Dedifferentiated amniotic fluid mesenchymal stem cell (primary cell): ENCODE measurements around the gene ARPP21.
"Not testable (repeated sequence)": the region's sequence is repeated elsewhere in the genome, so short reads cannot be mapped to it uniquely, and the experiment has no call there.

Experiments
- DNase-seq: peaks from one replicate; pipeline ENCODE4 v3.0.0-alpha.2; 2016; ENCODE audit errors: extremely low spot score

Gene ARPP21

DNA sequence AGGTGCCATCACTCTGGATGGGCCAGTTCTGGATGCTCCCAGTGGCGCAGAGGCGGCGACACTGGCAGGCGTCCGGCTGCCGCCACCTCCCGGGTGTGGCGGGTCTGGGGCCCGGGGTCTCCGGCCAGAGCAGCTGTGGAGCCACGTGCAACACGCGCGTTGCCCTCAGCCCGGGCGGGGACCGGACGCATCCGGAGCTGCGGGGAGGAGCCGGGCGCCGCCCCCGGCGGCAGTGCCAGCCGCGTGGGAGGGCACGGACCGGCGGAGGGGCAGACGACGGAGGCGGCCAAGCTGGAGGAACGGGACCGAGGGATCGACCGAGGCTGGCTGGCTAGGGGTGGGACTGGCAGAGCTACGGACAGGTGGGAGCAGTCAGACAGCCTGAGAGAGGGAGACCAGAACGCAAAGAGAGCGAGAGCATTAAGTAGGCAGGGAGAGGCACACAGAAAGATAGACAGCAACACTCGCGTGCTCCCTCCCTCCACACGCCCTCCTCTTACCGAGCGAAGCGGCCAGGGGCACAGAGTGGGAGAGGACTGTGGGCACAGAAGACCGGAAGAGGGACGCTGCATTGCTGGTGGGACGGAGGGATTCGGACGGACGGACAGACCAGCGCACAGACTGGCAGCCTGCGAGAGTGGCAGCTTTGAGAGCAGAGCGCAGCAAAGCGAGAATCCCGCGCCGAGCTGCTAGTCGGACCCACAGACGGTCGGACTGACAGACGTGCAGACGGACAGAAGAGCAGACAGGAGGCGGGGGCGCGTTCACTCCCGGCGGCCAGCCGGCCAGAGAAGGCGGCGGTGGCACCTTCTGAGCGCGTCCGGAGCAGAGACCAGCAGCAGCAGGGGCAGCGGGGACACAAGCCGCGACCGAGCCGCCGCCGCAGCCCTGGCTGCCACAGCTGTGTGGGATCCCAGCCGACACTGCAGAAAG lies at the start of gene ARPP21:
Gene ARPP21 (plus strand): TSS at position 272 of the 933 bp plus-strand sequence. CDS start 42,227 bp downstream, outside the sequence.
- DNase-seq: no peak

DNA sequence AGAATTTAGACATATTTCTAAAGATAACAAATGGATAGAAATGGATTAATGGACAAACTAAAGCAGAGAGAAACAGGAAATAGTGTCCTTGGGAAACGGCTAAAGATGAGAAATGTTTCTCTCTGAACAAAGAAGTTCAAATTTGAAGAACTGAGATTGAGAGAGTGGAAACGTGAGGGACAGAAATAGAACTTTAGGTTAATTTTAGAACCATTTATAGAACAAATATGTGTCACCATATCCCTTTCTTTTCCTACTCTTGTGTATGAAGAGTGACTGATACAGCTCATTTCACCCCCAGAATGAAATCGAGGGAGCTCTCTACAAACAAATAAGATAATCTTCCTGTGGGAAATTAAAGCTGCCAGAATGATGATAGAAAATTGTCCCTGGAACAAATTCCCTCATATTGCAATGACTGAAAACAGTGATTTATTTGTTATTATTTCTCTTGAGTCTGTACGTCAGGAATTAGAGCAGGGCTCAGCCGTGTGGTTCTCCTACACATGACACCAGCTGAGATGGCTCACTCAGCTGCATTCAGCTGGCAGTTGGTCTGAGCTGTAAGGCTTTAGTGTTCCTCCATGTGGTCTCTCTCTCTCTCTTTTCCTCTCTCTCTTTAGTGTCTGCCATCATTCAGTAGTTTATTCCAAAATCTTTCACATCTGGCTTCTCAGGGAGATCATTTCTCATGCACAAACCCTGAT lies 46.6 kb upstream of the ARPP21 start:
- no peak for DNase-seq

DNA sequence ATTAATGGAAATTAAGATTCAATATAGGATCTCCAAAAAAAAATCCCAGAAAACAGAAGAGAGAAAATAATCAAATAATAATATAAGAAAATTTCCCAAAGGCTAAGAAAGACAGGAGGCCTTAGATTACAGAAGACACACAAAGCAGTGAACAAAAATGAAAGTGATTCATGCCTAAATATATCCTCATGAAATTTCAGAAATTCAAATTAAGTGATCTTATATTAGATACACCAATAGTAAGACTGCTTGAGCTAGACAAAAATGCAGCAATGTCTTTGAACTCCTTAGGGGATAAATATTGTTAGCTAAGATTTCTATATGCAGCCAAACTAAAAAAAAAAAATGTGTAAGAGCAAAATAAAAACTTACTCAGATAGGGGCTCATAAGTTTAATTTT lies 44.6 kb upstream of the ARPP21 start:
- DNase-seq: no peak

DNA sequence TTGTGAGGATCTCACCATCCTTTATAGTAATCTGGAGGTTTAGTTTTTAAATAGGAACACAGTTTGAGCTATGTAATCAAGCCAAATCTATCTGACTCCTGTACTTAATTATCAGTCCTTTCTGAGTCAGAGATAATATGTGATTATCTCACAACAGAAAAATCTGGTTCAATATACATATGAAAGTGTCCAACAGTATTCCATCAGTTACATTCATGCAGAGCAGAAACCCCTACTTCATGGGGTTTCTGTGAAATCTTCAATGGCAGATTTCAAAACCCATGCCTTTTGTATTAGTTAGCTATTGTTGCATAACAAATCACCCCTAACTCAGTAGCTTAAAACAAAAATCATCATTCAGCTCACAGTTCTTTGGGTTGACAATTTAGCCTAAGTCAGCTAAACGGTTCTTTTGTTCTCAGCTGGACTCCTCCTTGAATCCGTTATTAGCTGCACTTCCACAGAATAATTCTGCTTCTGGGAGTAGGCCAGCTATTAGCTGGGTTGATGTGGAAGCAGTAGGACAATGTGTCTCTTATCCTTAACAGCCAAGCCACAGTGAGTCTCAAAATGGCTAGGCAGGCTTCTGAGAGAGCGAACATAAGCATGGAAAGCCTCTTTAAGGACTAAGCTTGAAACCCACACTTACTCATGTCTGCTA lies 42.9 kb upstream of the ARPP21 start:
- no peak for DNase-seq

DNA sequence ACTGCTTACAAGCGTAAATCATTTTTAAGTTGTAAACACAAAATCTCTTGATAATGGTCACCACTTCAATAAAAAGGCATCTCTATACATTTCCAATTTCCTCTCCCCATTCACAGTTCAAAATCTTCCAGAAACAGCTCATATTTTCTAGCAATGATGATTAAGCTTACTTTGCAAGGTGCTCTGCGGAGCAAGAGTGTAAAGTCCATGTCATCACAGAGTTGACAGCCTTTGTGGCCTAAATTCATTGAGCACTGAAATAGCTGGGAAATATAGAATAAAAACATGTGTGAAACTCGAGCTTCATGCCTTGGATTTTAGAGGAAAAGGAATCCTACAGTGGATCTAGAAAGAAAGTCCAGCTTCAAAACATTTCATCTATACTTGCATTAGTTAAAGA lies 41.8 kb upstream of the ARPP21 start:
- no peak for DNase-seq

DNA sequence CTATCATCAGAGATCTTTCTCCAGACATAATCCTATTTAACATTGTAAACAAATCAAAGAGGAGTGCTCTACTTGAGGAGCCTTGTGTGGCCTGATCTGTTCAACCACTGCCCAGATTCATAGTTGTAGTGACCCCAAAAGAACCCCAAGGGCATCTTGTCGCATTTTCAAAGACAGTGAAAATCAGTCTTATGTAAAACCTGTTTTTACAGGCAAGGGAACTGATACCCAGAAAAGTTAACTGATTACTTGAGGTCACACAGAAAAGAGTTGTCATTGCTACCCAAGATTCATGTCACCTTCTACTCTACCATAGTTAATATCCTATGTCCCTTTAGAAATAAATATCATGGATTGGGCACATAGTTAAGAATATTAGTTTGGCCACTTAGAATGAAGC lies 40.5 kb upstream of the ARPP21 start:
- no peak for DNase-seq

DNA sequence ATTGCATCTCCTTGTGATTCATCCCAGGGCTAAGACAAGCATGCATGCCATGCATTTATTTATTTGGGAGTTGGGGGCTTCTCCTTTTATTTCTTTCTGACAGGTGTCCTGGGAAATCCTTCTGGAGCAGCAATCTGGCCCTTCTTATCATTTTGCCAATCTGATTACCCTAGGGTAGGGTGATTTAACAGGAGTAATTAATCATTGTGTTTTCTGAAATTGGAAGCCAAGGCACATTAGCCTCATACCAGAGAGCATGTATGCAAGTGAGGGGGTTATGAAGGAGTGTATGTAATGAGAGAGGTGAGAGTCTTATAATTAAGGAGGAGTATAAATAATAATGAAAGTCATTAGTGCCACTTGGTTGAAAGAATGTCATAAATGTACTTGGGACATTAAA lies 37.4 kb upstream of the ARPP21 start:
- DNase-seq: no peak

DNA sequence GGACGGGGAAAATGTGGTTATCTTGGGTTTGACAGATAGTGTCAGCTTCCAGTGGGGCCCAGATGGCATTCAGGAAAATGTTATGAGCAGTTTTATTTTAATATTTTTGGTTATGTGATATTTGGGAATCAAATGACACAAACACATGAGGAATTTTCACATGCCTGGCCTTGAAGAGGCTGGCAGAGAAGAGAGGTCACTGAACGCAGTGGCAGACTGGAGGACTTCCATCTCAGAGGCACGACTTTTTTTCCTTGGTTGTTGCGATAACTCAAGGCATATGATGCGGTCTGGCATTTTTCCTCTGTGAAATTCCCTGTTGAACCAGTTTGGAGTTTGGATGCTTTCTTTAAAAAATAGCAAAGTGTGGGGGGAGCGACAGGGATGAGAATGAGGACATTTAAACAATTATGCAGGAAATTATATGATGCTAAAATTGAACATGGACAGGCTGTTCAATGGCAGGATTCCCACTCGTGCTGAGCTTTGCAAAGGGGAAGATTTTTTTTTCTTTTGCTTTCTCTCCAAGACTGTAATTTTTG lies 36.9 kb upstream of the ARPP21 start:
- no peak for DNase-seq

DNA sequence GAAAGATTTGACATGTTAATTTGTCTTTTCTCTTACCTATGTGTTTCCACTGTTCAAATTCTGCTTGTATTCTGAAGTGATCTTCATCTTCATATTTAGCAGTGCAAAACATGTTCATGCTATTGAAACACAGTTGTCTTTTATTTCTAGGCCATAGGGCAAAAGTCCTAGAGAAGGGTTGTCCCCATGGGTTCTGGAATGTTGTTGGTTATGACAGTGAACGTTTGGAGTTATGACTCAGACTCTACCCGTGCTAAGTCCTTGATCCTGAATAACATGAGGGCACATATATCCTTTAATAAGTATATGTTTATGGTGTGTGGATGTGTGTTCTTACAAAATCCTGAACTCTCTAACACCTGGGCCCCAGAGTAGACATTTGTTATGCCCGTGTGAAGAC lies 23.0 kb upstream of the ARPP21 start:
- no peak for DNase-seq

DNA sequence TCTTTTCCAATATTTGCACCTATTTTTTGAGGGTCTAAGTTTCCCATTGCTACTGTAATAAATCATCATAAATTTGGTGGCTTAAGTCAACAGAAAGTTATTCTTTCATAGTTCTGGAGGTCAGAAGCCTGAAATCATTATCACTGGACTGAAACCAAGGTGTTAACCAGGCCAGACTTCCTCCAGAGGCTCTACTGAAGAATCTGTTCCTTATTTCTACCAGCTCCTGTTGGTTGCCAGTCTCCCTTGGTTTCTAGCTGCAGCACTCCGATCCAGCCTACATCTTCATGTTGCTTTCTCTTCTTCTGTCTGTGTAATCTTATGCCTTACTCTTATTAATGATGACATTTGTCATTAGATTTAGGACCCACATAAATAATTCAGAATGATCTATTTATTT lies 22.0 kb upstream of the ARPP21 start:
- no peak for DNase-seq

DNA sequence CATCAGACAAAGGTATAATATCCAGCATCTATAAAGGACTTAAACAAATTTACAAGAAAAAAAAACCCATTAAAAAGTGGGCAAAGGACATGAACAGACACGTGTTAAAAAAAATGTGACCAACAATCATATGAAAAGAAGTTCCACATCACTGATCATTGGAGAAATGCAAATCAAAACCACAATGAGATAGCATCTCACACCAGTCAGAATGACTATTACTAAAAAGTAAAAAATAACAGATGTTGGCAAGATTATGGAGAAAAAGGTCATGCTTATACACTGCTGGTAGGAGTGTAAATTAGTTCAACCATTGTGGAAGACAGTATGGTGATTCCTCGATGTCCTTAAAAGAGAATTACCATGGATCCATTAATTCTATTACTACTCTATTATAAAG lies 19.1 kb upstream of the ARPP21 start:
- DNase-seq: not testable (repeated sequence)

DNA sequence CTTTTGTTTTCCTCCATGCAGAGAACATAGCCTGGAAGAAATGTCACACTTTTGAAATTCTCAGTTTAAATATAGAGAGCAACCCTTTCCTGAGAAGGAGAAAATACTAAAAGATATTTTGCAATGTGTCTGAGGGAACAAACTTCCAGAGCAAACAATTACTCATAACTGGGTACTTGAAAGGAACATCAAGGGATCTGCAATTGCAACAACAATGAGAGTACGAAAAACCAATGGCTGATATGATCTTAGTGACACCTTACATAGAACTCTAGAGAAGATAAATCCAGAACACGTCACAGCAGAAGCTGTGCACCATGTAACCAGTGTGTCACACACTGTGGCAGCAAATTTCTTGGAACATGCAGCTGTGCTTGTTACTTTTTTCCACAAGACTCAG lies 14.6 kb upstream of the ARPP21 start:
- no peak for DNase-seq

DNA sequence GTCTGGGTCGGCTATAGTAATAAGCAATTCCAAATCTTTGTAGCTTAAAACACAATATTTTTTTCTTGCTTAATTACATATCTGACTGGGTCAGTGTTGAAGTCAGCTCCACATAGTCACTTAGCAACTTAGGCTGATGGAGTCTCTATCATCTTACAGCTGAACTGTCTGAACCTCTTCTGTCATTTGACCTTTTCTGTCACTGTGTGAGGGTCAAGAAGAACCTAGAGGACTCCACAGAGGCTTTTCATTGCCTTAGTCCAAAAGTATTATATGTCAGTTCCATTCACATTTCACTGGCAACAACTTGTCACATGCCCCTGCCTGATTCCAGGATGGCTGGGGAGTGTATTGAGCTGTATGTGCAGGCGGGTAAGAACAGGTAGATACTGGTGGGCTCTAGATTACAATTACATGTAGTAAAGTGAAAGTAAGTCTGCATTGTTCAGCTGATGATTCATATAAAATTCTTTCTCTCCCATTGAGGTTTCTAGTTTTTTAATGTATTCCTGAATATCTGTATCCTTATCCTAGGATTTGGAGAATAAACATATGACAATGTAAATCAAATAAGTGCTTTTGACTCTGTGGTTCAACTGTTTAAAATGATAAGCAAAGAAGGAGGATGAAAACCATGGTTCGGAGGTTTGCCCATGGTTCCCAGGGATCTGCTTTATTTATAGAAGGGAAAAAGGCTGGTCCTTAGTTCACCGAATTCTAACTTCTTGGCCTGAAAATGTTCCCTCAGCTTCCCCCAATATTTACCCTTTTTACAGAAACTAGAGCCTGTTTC lies 5.8 kb upstream of the ARPP21 start:
- DNase-seq: no peak

DNA sequence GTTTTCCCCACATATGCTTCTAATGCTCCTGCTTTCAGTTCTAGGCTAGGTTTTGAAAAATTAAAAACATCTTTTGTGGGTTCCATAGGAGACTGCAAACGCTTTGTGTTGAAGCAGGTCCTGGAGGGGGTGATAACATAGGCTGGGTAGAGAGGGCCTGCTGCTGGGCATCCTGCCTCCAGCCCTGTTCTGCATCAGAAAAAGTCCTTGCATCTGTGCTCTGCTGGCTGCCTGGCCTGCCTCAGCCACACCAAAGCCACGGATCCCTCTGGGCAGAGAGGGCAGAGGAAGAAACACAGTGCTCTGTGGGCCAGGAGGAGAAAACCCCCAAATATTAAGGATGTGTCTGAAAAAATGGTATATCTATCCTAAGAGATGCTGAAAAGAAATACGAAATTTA lies 3.9 kb upstream of the ARPP21 start:
- DNase-seq: no peak

DNA sequence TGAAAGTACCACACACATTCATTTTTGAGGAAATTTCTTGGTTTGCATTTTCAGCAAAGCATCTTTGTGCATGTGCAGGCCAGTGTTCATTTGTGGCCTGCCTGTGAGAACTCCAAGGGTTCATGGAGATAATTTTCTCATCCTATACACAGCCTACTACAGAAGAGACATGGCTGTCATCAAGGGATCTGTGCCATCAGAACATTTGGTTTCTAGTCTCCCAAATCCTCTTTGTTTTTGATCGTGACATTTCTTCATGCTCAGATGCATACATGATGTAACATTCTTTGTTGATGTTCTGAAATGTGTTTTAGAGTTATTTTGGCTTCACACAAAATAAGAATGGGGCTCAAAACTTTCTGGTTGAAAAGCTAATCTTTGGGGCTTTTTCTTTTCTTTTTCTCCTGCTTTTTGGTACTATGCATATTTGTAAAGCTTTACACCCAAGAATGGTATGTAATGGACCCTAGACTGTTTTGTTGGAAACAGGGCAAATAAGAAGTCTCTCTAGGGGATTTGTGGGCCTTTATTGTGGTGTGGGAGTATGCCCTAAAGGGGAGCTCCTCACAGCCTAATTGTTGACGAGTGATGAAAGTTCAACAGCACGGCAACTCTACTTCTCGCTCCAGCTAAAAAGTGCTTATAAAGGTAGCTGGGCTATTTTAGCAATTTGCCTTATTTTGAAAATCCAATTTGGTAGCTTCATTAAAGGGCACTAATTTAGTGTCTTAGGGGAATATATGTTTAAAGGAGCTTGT lies 3.2 kb upstream of the ARPP21 start:
- no peak for DNase-seq

DNA sequence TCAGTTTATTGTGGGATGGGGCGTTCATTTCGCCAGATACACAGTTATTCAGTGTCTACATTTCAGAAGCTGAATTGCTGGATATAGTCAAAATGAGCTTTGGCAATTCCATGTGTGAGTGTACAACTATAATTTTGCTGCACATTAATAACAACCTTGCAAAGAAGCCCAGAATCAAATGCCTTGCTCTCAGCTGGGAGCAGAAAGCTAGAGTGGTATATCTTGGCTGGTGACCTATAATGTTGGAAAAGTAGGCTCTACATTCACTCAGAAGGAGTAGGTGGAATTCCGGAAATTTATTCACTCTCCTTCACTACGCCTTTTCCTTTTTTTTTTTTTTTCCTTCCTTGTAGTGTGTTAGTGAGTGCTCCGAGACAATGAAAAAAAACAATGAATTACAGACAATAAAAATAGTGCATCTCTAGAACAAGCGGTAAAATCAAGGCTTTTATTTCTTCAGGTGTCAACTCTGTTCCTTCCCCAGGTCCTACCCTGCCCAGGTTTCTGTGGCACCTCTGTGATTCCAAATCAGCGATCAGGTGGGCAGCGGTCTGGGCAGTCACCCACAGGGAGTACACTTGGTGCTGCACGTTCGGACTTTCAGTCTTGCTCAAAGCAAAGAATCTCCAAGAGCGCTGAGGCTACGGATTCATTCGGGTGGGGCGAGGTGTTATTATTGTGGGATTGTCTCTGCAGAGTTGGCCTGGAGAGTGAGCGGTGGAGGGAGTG lies 910 bp upstream of the ARPP21 start:
- DNase-seq: no peak

DNA sequence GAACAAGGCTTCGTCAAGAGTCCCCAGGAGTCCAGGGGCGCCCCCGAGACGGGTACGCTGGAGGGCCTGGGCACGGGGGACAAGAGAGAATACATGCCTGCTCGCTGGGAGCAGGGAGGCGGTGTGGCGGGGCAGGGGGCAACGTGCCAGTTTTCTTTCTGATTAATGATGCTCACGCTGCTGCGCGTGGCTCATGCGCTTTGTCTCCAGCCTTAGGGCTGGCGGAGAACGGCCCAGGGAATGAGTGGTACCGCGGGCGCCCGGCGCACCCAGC lies 408 bp upstream of the ARPP21 start:
- DNase-seq: no peak

DNA sequence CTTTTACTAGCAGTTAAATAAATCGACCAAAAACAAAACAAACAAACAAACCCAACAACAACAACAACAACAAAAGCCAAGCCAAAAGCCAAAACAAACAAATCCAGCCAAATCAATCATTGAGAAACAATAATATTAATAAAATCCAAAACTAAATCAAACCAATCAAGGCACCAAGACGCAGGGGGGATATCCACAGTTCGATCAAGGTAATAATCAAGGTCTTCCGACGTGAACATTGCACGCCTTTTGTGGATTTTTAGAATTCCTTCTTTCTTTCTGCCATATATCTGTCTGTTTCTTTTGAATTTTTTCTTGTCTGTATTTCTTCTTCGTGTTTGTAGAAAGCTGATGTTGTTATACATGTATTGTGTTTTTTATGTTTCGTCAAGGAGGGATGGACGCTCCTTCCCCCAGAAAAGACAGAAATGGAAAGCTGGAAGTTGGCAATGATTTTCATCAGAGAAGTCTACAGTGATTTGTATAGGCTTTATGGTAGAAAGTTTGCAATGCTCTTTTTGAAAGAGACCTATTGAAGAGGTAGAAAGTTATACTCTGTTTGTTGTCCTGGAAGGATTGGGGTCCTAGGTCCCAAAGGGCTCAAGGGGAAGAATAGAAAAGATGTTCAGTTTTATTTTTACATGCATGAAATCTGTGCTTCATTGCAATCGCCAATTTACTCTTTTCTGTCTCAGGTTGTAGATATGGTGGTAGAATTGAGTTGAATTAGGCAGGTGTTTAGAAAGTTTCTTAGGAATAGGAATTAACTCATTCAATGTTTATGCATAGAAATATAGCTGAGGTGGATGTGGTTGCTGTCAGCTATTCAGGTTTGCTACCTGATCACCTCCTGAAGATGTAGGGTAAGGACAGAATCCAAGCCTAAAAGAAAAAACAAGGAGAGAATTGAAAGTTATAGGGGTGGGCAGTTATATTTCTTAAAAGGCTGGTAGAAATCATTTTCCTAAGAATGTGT lies 1.2 kb downstream of the ARPP21 start:
- DNase-seq: no peak

DNA sequence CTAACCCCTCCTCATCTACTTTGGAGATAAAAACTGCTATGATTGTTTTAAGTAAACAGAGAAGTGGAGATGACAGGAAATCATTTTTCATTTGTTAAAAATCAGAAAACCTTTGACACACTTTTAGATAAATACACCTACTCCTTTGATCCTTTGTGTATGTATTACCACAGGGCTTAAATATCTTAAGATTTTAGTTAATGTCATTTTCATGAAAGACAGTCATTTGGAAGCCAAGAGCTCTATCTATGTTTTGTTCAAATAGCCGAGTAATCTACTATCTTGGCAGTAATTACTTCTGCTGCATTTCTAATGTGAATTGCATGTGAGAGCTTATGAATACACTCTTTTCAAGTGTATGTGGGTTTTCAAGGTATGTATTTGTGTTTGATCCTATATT lies 2.0 kb downstream of the ARPP21 start:
- no peak for DNase-seq
